ENCODE data around the gene CCDC12. TPM values are rescaled to one million over a fixed set of nuclear protein-coding genes. Genes with fewer than 3 reads are reported as not detected.

CCDC12 gene
- total and polyA plus RNA-seq, 2 experiments from 2014 or later, result 17.4 to 43.8 TPM

DNA sequence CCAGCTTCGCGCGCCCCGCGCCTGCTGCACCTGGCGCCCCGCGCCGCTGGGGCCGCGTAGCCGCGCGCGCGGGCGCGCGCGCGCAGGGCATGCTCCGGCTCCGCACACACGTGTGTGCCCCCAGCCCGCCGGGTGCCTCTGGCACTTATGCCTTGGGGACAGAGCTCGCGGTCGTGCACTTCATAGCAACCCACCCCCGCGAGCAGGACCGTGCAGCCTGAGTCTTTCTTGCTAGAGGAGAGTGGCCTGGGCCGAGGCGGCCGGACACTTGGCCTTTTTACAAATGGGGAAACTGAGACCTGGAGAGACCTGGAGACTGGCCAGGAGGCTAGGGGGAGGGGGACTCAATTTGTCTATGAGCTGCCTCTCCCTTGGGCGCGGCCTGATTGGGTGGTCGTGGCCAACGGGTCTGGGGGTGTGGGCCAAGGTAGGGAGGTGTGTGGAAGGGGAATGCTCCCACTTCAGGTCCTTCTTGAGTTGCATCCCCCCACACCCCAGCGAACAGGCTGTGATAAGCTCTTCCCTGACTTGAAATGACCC is 3.5 kb upstream of the CCDC12 start:
- 7 to 15% methylated on average over 18 to 27 of the region's 40 CpGs for WGBS, 2 experiments (ENCODE audit: low coverage in 1 of 2, low lambda C conversion rate in 2 of 2, missing lambda C conversion rate in 2 of 2)
- TF ChIP-seq EZH2phosphoT487 (IDR thresholded peaks at IDR 0.05; ENCODE audit: insufficient read depth, low read depth), result no peak
- TF ChIP-seq EZH2 (IDR thresholded peaks at IDR 0.05; ENCODE audit: insufficient read depth, poor library complexity, severe bottlenecking), result no peak
- Histone ChIP-seq H3K4me2 (ENCODE audit: unreplicated experiment) (peak overlapping the region; percentile 86), H3K27me3 (replicated peaks; ENCODE audit: insufficient read depth) (no peaks in the 10 kb centered on the region), H2AFZ (peak overlapping the region; percentile 97), H3F3A (ENCODE audit: insufficient read depth) (peaks cover 7% of the 10 kb centered on the region; the same call in 1 of the 2 replicates), H3K36me3 (ENCODE audit: low read depth) (no peaks in the 10 kb centered on the region), H3K27ac (no peak overlapping the region), H3K4me3 (peak overlapping the region; percentile 92), H3K79me2 (ENCODE audit: insufficient read depth) (peaks cover 12% of the 10 kb centered on the region), H3K9ac (peak overlapping the region; percentile 78), H4K20me1 (ENCODE audit: insufficient read depth) (no peaks in the 10 kb centered on the region), H3K4me1 (ENCODE audit: insufficient read depth) (peaks cover 10% of the 10 kb centered on the region; the same call in 1 of the 2 replicates), H3K9me3 (ENCODE audit: low read depth) (no peaks in the 10 kb centered on the region), H3K9me2 (ENCODE audit: insufficient read depth) (no peaks in the 10 kb centered on the region)
- in situ Hi-C loops (cut with MboI), result no loop called here
- peak; percentile 34 for DNase-seq

- no peaks in the 10 kb centered on the region for H3K36me3 ChIP-seq (ENCODE audit: low read depth)
- H3F3A ChIP-seq (ENCODE audit: insufficient read depth), result peaks cover 7% of the 10 kb centered on the region; the same call in 1 of the 2 replicates
- H3K27ac ChIP-seq, result no peak within 1 kb of the TSS
- in situ Hi-C loops (cut with MboI), result no loop called here
- H3K9me3 ChIP-seq (ENCODE audit: low read depth), result no peaks in the 10 kb centered on the region
- 1% methylated on average over 58 to 63 of the region's 73 CpGs for WGBS, 2 experiments (ENCODE audit: low coverage in 1 of 2, low lambda C conversion rate in 2 of 2, missing lambda C conversion rate in 2 of 2)
- H3K9ac ChIP-seq, result peak within 1 kb of the TSS; percentile 78
- TF ChIP-seq EZH2 (IDR thresholded peaks at IDR 0.05; ENCODE audit: insufficient read depth, poor library complexity, severe bottlenecking), result no peak
- no peak for TF ChIP-seq EZH2phosphoT487 (IDR thresholded peaks at IDR 0.05; ENCODE audit: insufficient read depth, low read depth)
- H2AFZ ChIP-seq, result peak within 1 kb of the TSS; percentile 97
- no peaks in the 10 kb centered on the region for H3K9me2 ChIP-seq (ENCODE audit: insufficient read depth)
- peak within 1 kb of the TSS; percentile 92 for H3K4me3 ChIP-seq
- H3K4me2 ChIP-seq (ENCODE audit: unreplicated experiment), result peak within 1 kb of the TSS; percentile 86
- DNase-seq, result peak; percentile 97
- no peaks in the 10 kb centered on the region for H3K27me3 ChIP-seq (replicated peaks; ENCODE audit: insufficient read depth)
- peaks cover 10% of the 10 kb centered on the region; the same call in 1 of the 2 replicates for H3K4me1 ChIP-seq (ENCODE audit: insufficient read depth)
- H3K79me2 ChIP-seq (ENCODE audit: insufficient read depth), result peaks cover 19% of the 10 kb centered on the region
- no peaks in the 10 kb centered on the region for H4K20me1 ChIP-seq (ENCODE audit: insufficient read depth)
Measured at GRCh38 chr3:46978985-46979944, 2.7 kb upstream of the CCDC12 start, which contains the start of gene NBEAL2. Gene NBEAL2, plus strand, starts transcription at chr3:46979666. Its CDS starts 196 bp downstream, at chr3:46979862.

DNA sequence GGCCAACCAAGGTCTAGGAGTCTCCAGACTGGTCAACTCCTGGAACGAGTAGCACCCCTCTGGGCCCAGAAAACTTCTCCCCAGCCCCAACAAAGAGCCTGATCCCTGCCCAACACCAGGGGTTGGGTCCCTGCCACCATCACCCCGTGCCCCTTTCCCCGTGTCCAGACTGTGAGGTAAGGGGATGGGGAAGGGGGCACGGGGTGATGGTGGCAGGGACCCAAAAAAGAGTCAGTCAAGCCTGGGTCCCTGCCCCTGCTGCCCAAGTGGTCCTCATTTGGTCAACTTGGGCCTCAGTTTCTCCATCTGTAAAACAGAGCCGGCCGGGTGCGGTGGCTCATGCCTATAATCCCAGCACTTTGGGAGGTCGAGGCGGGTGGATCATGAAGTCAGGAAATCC is 1.8 kb upstream of the CCDC12 start:
- peaks cover 10% of the 10 kb centered on the region; the same call in 1 of the 2 replicates for H3K4me1 ChIP-seq (ENCODE audit: insufficient read depth)
- no peak overlapping the region for H3K27ac ChIP-seq
- no peaks in the 10 kb centered on the region for H4K20me1 ChIP-seq (ENCODE audit: insufficient read depth)
- peaks cover 7% of the 10 kb centered on the region; the same call in 1 of the 2 replicates for H3F3A ChIP-seq (ENCODE audit: insufficient read depth)
- no peaks in the 10 kb centered on the region for H3K27me3 ChIP-seq (replicated peaks; ENCODE audit: insufficient read depth)
- no peak for DNase-seq
- no peak overlapping the region for H3K9ac ChIP-seq
- H3K79me2 ChIP-seq (ENCODE audit: insufficient read depth), result peaks cover 28% of the 10 kb centered on the region
- WGBS, 2 experiments (ENCODE audit: low coverage in 1 of 2, low lambda C conversion rate in 2 of 2, missing lambda C conversion rate in 2 of 2), result 79 to 82% methylated on average over 7 to 9 of the region's 9 CpGs
- no peak overlapping the region for H3K4me2 ChIP-seq (ENCODE audit: unreplicated experiment)
- H3K9me3 ChIP-seq (ENCODE audit: low read depth), result no peaks in the 10 kb centered on the region
- in situ Hi-C loops (cut with MboI), result no loop called here
- no peaks in the 10 kb centered on the region for H3K36me3 ChIP-seq (ENCODE audit: low read depth)
- H2AFZ ChIP-seq, result peak overlapping the region; percentile 97; the same call in 1 of the 2 replicates
- no peak for TF ChIP-seq EZH2phosphoT487 (IDR thresholded peaks at IDR 0.05; ENCODE audit: insufficient read depth, low read depth)
- no peak for TF ChIP-seq EZH2 (IDR thresholded peaks at IDR 0.05; ENCODE audit: insufficient read depth, poor library complexity, severe bottlenecking)
- no peak overlapping the region for H3K4me3 ChIP-seq
- no peaks in the 10 kb centered on the region for H3K9me2 ChIP-seq (ENCODE audit: insufficient read depth)

GRCh38 chr3:46977811-46978195 is 1.3 kb upstream of the CCDC12 start:
- TF ChIP-seq EZH2 (IDR thresholded peaks at IDR 0.05; ENCODE audit: insufficient read depth, poor library complexity, severe bottlenecking), result no peak
- Histone ChIP-seq H3K9ac (no peak overlapping the region), H3K9me3 (ENCODE audit: low read depth) (no peaks in the 10 kb centered on the region), H3K79me2 (ENCODE audit: insufficient read depth) (peaks cover 34% of the 10 kb centered on the region), H2AFZ (no peak overlapping the region), H3K9me2 (ENCODE audit: insufficient read depth) (no peaks in the 10 kb centered on the region), H3K27me3 (replicated peaks; ENCODE audit: insufficient read depth) (no peaks in the 10 kb centered on the region), H3K27ac (no peak overlapping the region), H3K4me2 (ENCODE audit: unreplicated experiment) (no peak overlapping the region), H3F3A (ENCODE audit: insufficient read depth) (peaks cover 7% of the 10 kb centered on the region; the same call in 1 of the 2 replicates), H3K36me3 (ENCODE audit: low read depth) (no peaks in the 10 kb centered on the region), H3K4me3 (no peak overlapping the region), H4K20me1 (ENCODE audit: insufficient read depth) (no peaks in the 10 kb centered on the region), H3K4me1 (ENCODE audit: insufficient read depth) (peaks cover 10% of the 10 kb centered on the region; the same call in 1 of the 2 replicates)
- 84 to 94% methylated on average over 5 of the region's 5 CpGs for WGBS, 2 experiments (ENCODE audit: low coverage in 1 of 2, low lambda C conversion rate in 2 of 2, missing lambda C conversion rate in 2 of 2)
- no peak for DNase-seq
- in situ Hi-C loops (cut with MboI), result no loop called here

All from GM23248 (cell line).